HG03095 (cell line): ENCODE data around the gene KLHL33.
A peak's percentile ranks its signal among the peaks of the same experiment; 100 is the strongest.
"Not testable (repeated sequence)": the region's sequence is repeated elsewhere in the genome, so short reads cannot be mapped to it uniquely, and the experiment has no call there.

ENCODE experiments used
- ATAC-seq: cut with Tn5 transposase; IDR thresholded peaks from one replicate; pipeline ENCODE4 v1.9.1; 2021; ENCODE audit warnings: moderate library complexity; ENCODE audit not compliant: unreplicated experiment

The KLHL33 gene

GRCh38 chr14:20452831-20453230 lies 16.9 kb upstream of the KLHL33 start:
- not testable (repeated sequence) for ATAC-seq

- ATAC-seq = no peak
Observed at GRCh38 chr14:20446889-20447288, 10.9 kb upstream of the KLHL33 start.

- ATAC-seq = not testable (repeated sequence)
Observed at GRCh38 chr14:20443650-20444049, 7.7 kb upstream of the KLHL33 start.

- ATAC-seq = no peak
Observed at GRCh38 chr14:20441461-20441860, 5.5 kb upstream of the KLHL33 start.

GRCh38 chr14:20440882-20441281 lies 4.9 kb upstream of the KLHL33 start:
- ATAC-seq = no peak

GRCh38 chr14:20440465-20440864 lies 4.5 kb upstream of the KLHL33 start:
- no peak for ATAC-seq

- no peak for ATAC-seq
Observed at GRCh38 chr14:20438664-20439063, 2.7 kb upstream of the KLHL33 start.

- no peak for ATAC-seq
Observed at GRCh38 chr14:20436363-20436755, 393 bp upstream of the KLHL33 start.

GRCh38 chr14:20434701-20435581 lies 1.0 kb downstream of the KLHL33 start:
- ATAC-seq = no peak

- ATAC-seq = no peak
Observed at GRCh38 chr14:20429801-20430669, 5.9 kb downstream of the KLHL33 start.

GRCh38 chr14:20428802-20429201 lies 7.2 kb downstream of the KLHL33 start:
- ATAC-seq = no peak

- ATAC-seq = peak; percentile 24
Observed at GRCh38 chr14:20428010-20428365, 8.0 kb downstream of the KLHL33 start.

GRCh38 chr14:20427231-20428009 lies 8.5 kb downstream of the KLHL33 start:
- ATAC-seq = peak; percentile 64

GRCh38 chr14:20424851-20425250 lies 11.1 kb downstream of the KLHL33 start:
- ATAC-seq = no peak

- no peak for ATAC-seq
Observed at GRCh38 chr14:20422886-20423285, 13.1 kb downstream of the KLHL33 start.

- no peak for ATAC-seq
Observed at GRCh38 chr14:20421267-20421666, 14.7 kb downstream of the KLHL33 start.

- ATAC-seq = no peak
Observed at GRCh38 chr14:20419419-20419818, 16.5 kb downstream of the KLHL33 start.

- no peak for ATAC-seq
Observed at GRCh38 chr14:20418501-20418909, 17.5 kb downstream of the KLHL33 start.

GRCh38 chr14:20417250-20418186 lies 18.4 kb downstream of the KLHL33 start:
- ATAC-seq = no peak

- ATAC-seq = no peak
Observed at GRCh38 chr14:20416223-20416622, 19.7 kb downstream of the KLHL33 start.
